ENCODE measurements around the gene ALB. TPM values are rescaled to one million over a fixed set of nuclear protein-coding genes. Genes with fewer than 3 reads are reported as not detected.
A peak's percentile ranks its signal among the peaks of the same experiment; 100 is the strongest.

The ALB gene
- total RNA-seq, 1 experiment from 2014 or later = not detected

GRCh38 chr4:73450398-73451004, 46.4 kb downstream of the ALB start:
- DNase-seq (ENCODE audit: low spot score) = peak; percentile 89

DNA sequence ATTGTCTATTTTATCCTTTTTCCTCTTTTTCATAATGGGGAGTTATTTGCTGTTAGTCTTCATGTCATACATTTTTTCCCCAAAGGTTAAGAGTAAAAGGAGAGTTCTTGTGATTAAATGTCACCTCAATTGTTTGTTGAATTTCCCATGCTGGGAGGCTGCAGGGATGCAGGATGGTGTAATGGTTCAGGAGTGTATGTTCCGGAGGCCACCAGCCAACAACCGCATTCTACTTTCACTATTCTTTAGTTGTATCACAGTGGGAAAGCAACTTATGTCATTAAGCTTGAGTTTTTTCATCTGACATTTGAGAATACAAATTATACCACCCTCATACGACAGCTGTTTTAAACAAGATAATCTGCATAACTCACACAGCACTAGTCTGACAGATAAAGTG, 47.3 kb downstream of the ALB start:
- DNase-seq (ENCODE audit: low spot score) = peak; percentile 91

GRCh38 chr4:73451981-73452747, 48.1 kb downstream of the ALB start:
- no peak for DNase-seq (ENCODE audit: low spot score)

- DNase-seq (ENCODE audit: low spot score) = no peak
Observed at GRCh38 chr4:73452953-73453700, 49.0 kb downstream of the ALB start.

GRCh38 chr4:73453701-73454005, 49.6 kb downstream of the ALB start:
- DNase-seq (ENCODE audit: low spot score) = no peak

GRCh38 chr4:73454920-73455319, 50.8 kb downstream of the ALB start:
- DNase-seq (ENCODE audit: low spot score) = no peak

DNA sequence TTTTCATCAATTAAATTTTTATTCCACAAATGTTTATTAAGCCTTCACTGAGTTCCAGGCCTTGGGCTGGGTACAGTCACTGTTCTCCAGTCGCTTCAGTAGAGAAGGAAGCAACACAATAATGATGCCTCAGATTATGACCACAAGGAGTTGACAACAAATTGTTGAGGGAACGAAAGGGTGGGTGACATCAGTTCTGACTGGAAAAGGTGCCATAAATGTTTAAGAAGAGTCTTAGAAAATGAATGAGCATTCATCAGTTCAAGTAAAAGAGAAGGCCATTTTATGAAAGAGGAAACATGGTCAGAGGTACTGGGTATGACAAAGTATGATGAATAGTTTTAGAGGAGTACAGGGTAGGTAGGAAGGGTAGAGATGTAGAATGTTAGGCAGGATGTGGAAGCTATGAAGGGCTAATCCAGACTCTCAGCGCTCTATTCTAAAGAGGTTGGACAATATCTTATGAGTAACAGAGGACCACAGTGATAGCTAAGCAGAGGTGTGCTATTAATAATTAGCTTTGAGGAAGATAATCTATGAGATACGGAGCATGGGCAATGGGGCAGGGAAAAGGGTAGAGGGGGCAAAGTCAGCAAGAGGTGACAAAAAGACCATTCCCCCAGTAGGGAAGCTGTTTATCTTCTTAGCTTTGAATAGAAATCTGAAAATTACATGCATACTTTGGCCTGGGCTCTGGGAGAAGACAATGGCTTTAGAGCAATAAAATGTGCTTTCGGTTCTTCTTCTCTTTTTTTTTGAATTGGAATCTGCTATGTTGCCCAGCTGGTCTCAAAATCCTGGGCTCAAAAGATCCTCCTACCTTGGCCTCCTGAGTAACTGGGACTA, 52.3 kb downstream of the ALB start:
- DNase-seq (ENCODE audit: low spot score) = no peak

GRCh38 chr4:73458184-73459047, 54.3 kb downstream of the ALB start:
- DNase-seq (ENCODE audit: low spot score) = no peak

GRCh38 chr4:73459048-73459421, 54.9 kb downstream of the ALB start:
- no peak for DNase-seq (ENCODE audit: low spot score)

- no peak for DNase-seq (ENCODE audit: low spot score)
Observed at GRCh38 chr4:73460913-73461522, 56.9 kb downstream of the ALB start.

GRCh38 chr4:73468170-73468569, 64.1 kb downstream of the ALB start:
- DNase-seq (ENCODE audit: low spot score) = no peak

GRCh38 chr4:73470728-73471127, 66.6 kb downstream of the ALB start:
- no peak for DNase-seq (ENCODE audit: low spot score)

Other genes starting within 250 kb of the ALB start
- gene ANKRD17, start 145.5 kb upstream of the ALB start, total RNA-seq (2014; rRNA removed; shearing (Covaris generic)) = 31.6 and 33.1 TPM in 2 replicates
- gene AFP, start 31.9 kb downstream of the ALB start, total RNA-seq (2014; rRNA removed; shearing (Covaris generic)) = 7.3 and 11.0 TPM in 2 replicates
- gene AFM, start 77.5 kb downstream of the ALB start, total RNA-seq (2014; rRNA removed; shearing (Covaris generic)) = not detected in 2 replicates
- gene RASSF6, start 216.1 kb downstream of the ALB start, total RNA-seq (2014; rRNA removed; shearing (Covaris generic)) = 0.08 TPM in 1 of 2 replicates, not detected in the other